HL-60 (cell line): Measurements from ENCODE around the gene BICDL2.

Experiments
- DNase-seq, 2 experiments: peaks; one replicate each; pipeline ENCODE4 v3.0.0-alpha.2; 2010 to 2020; ENCODE audit warnings: low read depth in 1 of 2, low spot score in 1 of 2
- H3K27ac ChIP-seq: fragments of 250-450 bp; sonication (Bioruptor Pico); replicated peaks from 2 replicates; pipeline ENCODE4 v1.5.1; 2020; ENCODE audit warnings: mild to moderate bottlenecking, moderate library complexity
- H3K27me3 ChIP-seq: fragments of 250-450 bp; sonication (Bioruptor Pico); 2 replicates; pipeline ENCODE4 v1.5.1; 2021; ENCODE audit warnings: mild to moderate bottlenecking, moderate library complexity; ENCODE audit not compliant: insufficient read depth, poor library complexity, severe bottlenecking
- H3K4me3 ChIP-seq: replicated peaks from 2 replicates; pipeline ENCODE4 v1.5.1; 2011; ENCODE audit warnings: mild to moderate bottlenecking, control low read depth, low read length; ENCODE audit not compliant: insufficient read depth
- CTCF ChIP-seq: IDR thresholded peaks from one replicate; pipeline ENCODE4 v1.5.1; 2011; ENCODE audit warnings: low read length, control low read depth, inconsistent platforms; ENCODE audit not compliant: insufficient read depth
- GABPA ChIP-seq: IDR thresholded peaks from 2 replicates; pipeline ENCODE4 v1.6.1; 2012; ENCODE audit warnings: low read depth
- POLR2AphosphoS5 ChIP-seq: IDR thresholded peaks from 2 replicates; pipeline ENCODE4 v1.6.1; 2012; ENCODE audit warnings: low read depth
- REST ChIP-seq: IDR thresholded peaks from 2 replicates; pipeline ENCODE4 v1.6.1; 2012; ENCODE audit warnings: low read depth; ENCODE audit not compliant: insufficient replicate concordance
- SPI1 ChIP-seq: IDR thresholded peaks from 2 replicates; pipeline ENCODE4 v1.6.1; 2012; ENCODE audit warnings: low read depth, mild to moderate bottlenecking, borderline replicate concordance

The BICDL2 gene

GRCh38 chr16:3062553-3062952 lies 25.8 kb upstream of the BICDL2 start:
- Histone ChIP-seq H3K27ac (peak overlapping the region; percentile 43; the same call in 1 of the 2 replicates), H3K4me3 (no peak overlapping the region), H3K27me3 (no peaks in the 10 kb centered on the region)
- TF ChIP-seq REST (no peak), POLR2AphosphoS5 (no peak), GABPA (no peak), SPI1 (no peak), CTCF (no peak)
- no peak for DNase-seq

- H3K4me3 ChIP-seq, result no peak overlapping the region
- DNase-seq, result no peak
- H3K27me3 ChIP-seq, result no peaks in the 10 kb centered on the region
- TF ChIP-seq GABPA, result no peak
- TF ChIP-seq REST, result no peak
- no peak for TF ChIP-seq SPI1
- TF ChIP-seq POLR2AphosphoS5, result no peak
- TF ChIP-seq CTCF, result no peak
- H3K27ac ChIP-seq, result no peak overlapping the region
These were observed 23.8 kb upstream of the BICDL2 start for GRCh38 chr16:3060339-3061127.

GRCh38 chr16:3059723-3060242 lies 23.0 kb upstream of the BICDL2 start:
- H3K27ac ChIP-seq, result peak overlapping the region; percentile 95
- TF ChIP-seq GABPA, result no peak
- no peak for TF ChIP-seq CTCF
- TF ChIP-seq REST, result no peak
- no peak for TF ChIP-seq SPI1
- TF ChIP-seq POLR2AphosphoS5, result no peak
- no peak for DNase-seq
- H3K4me3 ChIP-seq, result peak overlapping the region; percentile 79
- H3K27me3 ChIP-seq, result no peaks in the 10 kb centered on the region
